Measurements from ENCODE around the gene CHCHD6. TPM values are rescaled to one million over a fixed set of nuclear protein-coding genes. Genes with fewer than 3 reads are reported as not detected.

CHCHD6 gene
- total RNA-seq, 4 donors from 2014 or later = 15.6 to 25.8 (median 21.2) TPM

DNA sequence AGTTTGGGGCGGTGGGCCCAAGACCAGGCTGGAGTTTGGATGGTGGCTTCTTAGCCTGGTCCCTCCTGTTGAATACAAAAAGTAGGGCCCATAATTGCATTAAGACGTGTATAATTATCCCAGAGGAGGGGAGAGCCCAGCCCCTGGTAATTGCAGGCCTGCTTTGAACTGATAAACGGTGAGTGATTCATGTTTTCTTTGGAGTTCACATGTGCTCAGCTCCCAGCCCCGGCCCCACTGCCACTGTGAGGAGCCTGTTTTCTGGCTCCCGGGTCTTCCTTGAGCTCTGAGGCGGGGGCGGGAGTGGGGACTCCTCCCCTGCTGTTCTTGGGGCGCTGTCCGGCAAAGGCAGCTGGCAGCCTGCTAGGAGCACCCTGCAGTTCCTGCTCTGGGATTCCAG lies 282.0 kb downstream of the CHCHD6 start:
- intact Hi-C loops (cut with DNase I; ENCODE audit: low total_unique reads) = loop anchor here (5.0 to 10.0 kb wide), 3 partner anchors 304 to 559 kb away; no protein-coding TSS in a partner anchor
- TF ChIP-seq CTCF (IDR thresholded peaks at IDR 0.05) (no peak), POLR2A (IDR thresholded peaks at IDR 0.05) (no peak)
- no peak overlapping the region for H3K4me3 ChIP-seq (ENCODE audit: low read depth, poor library complexity, severe bottlenecking)
- DNase-seq (ENCODE audit: low spot score in 2 of 2) = no peak
- 36 to 40% methylated on average over 7 to 9 of the region's 9 CpGs for WGBS, 2 donors

DNA sequence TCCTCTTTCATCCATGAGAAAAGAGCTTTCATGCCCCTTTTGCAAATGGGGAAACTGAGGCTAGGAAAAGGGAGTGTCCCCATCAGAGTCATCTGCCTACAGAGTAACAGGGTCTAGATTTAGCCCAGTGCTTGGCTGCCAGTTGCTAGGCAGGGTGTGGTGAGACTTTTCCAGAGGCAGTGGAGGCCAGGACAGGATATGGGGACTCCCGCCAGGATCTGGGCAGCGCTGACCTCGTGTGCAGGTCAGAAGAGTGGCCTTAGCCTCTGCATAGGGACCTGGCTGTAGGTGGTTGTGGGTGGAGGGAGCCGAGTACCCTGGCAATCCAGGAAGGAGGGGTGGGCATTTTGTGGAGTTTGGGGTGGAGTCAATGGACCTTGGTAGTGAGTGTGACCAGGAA lies 283.1 kb downstream of the CHCHD6 start:
- DNase-seq (ENCODE audit: low spot score in 2 of 2) = no peak
- TF ChIP-seq POLR2A (IDR thresholded peaks at IDR 0.05) (no peak), CTCF (IDR thresholded peaks at IDR 0.05) (no peak)
- 53 to 62% methylated on average over 4 of the region's 4 CpGs for WGBS, 2 donors
- no peak overlapping the region for H3K4me3 ChIP-seq (ENCODE audit: low read depth, poor library complexity, severe bottlenecking)
- intact Hi-C loops (cut with DNase I; ENCODE audit: low total_unique reads) = loop anchor here (5.0 to 10.0 kb wide), 3 partner anchors 305 to 558 kb away; no protein-coding TSS in a partner anchor

- WGBS, 2 donors = 81 to 87% methylated on average over 8 of the region's 8 CpGs
- no peak for TF ChIP-seq POLR2A (IDR thresholded peaks at IDR 0.05)
- TF ChIP-seq CTCF (IDR thresholded peaks at IDR 0.05) = no peak
- intact Hi-C loops (cut with DNase I; ENCODE audit: low total_unique reads) = loop anchor here (5.0 to 10.0 kb wide), 3 partner anchors 305 to 557 kb away; no protein-coding TSS in a partner anchor
- no peak overlapping the region for H3K4me3 ChIP-seq (ENCODE audit: low read depth, poor library complexity, severe bottlenecking)
- DNase-seq (ENCODE audit: low spot score in 2 of 2) = no peak
Observed at GRCh38 chr3:126987596-126987995, 283.6 kb downstream of the CHCHD6 start.

- WGBS, 2 donors = 82 to 86% methylated on average over 5 to 25 of the region's 26 CpGs
- intact Hi-C loops (cut with DNase I; ENCODE audit: low total_unique reads) = loop anchor here (5.0 to 10.0 kb wide), 3 partner anchors 306 to 556 kb away; no protein-coding TSS in a partner anchor
- DNase-seq (ENCODE audit: low spot score in 2 of 2) = no peak
- H3K4me3 ChIP-seq (ENCODE audit: low read depth, poor library complexity, severe bottlenecking) = no peak overlapping the region
- TF ChIP-seq CTCF (IDR thresholded peaks at IDR 0.05) = no peak
- no peak for TF ChIP-seq POLR2A (IDR thresholded peaks at IDR 0.05)
Observed at GRCh38 chr3:126988451-126989021, 284.5 kb downstream of the CHCHD6 start.

GRCh38 chr3:126989316-126990023 lies 285.4 kb downstream of the CHCHD6 start:
- TF ChIP-seq POLR2A (IDR thresholded peaks at IDR 0.05) (no peak), CTCF (IDR thresholded peaks at IDR 0.05) (no peak)
- intact Hi-C loops (cut with DNase I; ENCODE audit: low total_unique reads) = loop anchor here (5.0 to 10.0 kb wide), 3 partner anchors 307 to 555 kb away; no protein-coding TSS in a partner anchor
- no peak overlapping the region for H3K4me3 ChIP-seq (ENCODE audit: low read depth, poor library complexity, severe bottlenecking)
- WGBS, 2 donors = 90 to 92% methylated on average over 33 to 36 of the region's 36 CpGs
- DNase-seq (ENCODE audit: low spot score in 2 of 2) = no peak
